Ishikawa (cell line): ENCODE results near the gene GAS6.

Experiments
- CREB1 ChIP-seq: IDR thresholded peaks from 2 replicates; pipeline ENCODE4 v1.6.1; 2012; ENCODE audit warnings: low read depth
- EGR1 ChIP-seq: IDR thresholded peaks from 2 replicates; pipeline ENCODE4 v1.6.1; 2012
- EP300 ChIP-seq: IDR thresholded peaks from 2 replicates; pipeline ENCODE4 v1.6.1; 2012; ENCODE audit warnings: borderline replicate concordance
- FOXM1 ChIP-seq: IDR thresholded peaks from 2 replicates; pipeline ENCODE4 v1.6.1; 2012; ENCODE audit warnings: low read depth, borderline replicate concordance
- MAX ChIP-seq: IDR thresholded peaks from 2 replicates; pipeline ENCODE4 v1.6.1; 2012
- RAD21 ChIP-seq: IDR thresholded peaks from 2 replicates; pipeline ENCODE4 v1.6.1; 2012; ENCODE audit warnings: low read depth
- TAF1 ChIP-seq: IDR thresholded peaks from 2 replicates; pipeline ENCODE4 v1.6.1; 2012; ENCODE audit warnings: low read depth, mild to moderate bottlenecking
- TEAD4 ChIP-seq: IDR thresholded peaks from 2 replicates; pipeline ENCODE4 v1.6.1; 2012
- YY1 ChIP-seq: IDR thresholded peaks from 2 replicates; pipeline ENCODE4 v1.6.1; 2012; ENCODE audit warnings: low read depth
- ZBTB7A ChIP-seq: IDR thresholded peaks from 2 replicates; pipeline ENCODE4 v1.6.1; 2012; ENCODE audit warnings: low read depth
- TF ChIP-seq, protein P1 (sequence below): IDR thresholded peaks from 2 replicates; pipeline ENCODE4 v1.6.1; 2012; ENCODE audit warnings: low read depth, mild to moderate bottlenecking

- TF ChIP-seq, protein P1, sequence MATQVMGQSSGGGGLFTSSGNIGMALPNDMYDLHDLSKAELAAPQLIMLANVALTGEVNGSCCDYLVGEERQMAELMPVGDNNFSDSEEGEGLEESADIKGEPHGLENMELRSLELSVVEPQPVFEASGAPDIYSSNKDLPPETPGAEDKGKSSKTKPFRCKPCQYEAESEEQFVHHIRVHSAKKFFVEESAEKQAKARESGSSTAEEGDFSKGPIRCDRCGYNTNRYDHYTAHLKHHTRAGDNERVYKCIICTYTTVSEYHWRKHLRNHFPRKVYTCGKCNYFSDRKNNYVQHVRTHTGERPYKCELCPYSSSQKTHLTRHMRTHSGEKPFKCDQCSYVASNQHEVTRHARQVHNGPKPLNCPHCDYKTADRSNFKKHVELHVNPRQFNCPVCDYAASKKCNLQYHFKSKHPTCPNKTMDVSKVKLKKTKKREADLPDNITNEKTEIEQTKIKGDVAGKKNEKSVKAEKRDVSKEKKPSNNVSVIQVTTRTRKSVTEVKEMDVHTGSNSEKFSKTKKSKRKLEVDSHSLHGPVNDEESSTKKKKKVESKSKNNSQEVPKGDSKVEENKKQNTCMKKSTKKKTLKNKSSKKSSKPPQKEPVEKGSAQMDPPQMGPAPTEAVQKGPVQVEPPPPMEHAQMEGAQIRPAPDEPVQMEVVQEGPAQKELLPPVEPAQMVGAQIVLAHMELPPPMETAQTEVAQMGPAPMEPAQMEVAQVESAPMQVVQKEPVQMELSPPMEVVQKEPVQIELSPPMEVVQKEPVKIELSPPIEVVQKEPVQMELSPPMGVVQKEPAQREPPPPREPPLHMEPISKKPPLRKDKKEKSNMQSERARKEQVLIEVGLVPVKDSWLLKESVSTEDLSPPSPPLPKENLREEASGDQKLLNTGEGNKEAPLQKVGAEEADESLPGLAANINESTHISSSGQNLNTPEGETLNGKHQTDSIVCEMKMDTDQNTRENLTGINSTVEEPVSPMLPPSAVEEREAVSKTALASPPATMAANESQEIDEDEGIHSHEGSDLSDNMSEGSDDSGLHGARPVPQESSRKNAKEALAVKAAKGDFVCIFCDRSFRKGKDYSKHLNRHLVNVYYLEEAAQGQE, result no peak
- no peak for TF ChIP-seq TAF1
- TF ChIP-seq EGR1, result no peak
- TF ChIP-seq EP300, result no peak
- TF ChIP-seq MAX, result no peak
- no peak for TF ChIP-seq ZBTB7A
- no peak for TF ChIP-seq CREB1
- no peak for TF ChIP-seq FOXM1
- no peak for TF ChIP-seq RAD21
- TF ChIP-seq YY1, result no peak
- TF ChIP-seq TEAD4, result no peak
These were observed 35.5 kb downstream of the GAS6 start for GRCh38 chr13:113828282-113828825.
